HG03439 (cell line): ENCODE results near the gene WAS.
"Not testable (repeated sequence)": the region's sequence is repeated elsewhere in the genome, so short reads cannot be mapped to it uniquely, and the experiment has no call there.

Experiments used
- ATAC-seq: cut with Tn5 transposase; IDR thresholded peaks from one replicate; pipeline ENCODE4 v1.9.1; 2021; ENCODE audit warnings: mild to moderate bottlenecking, moderate library complexity; ENCODE audit not compliant: unreplicated experiment

Gene WAS

GRCh38 chrX:48684134-48684533 is 535 bp downstream of the WAS start:
- no peak for ATAC-seq

GRCh38 chrX:48685416-48685815 is 1.8 kb downstream of the WAS start:
- no peak for ATAC-seq

GRCh38 chrX:48688531-48689150 is 5.0 kb downstream of the WAS start:
- ATAC-seq = no peak

- no peak for ATAC-seq
Observed at GRCh38 chrX:48689208-48689920, 5.8 kb downstream of the WAS start.

- not testable (repeated sequence) for ATAC-seq
Observed at GRCh38 chrX:48691746-48692145, 8.1 kb downstream of the WAS start.

GRCh38 chrX:48694776-48695533 is 11.4 kb downstream of the WAS start:
- ATAC-seq = no peak

- ATAC-seq = no peak
Observed at GRCh38 chrX:48695534-48695896, 11.9 kb downstream of the WAS start.

- no peak for ATAC-seq
Observed at GRCh38 chrX:48695925-48696300, 12.3 kb downstream of the WAS start.

GRCh38 chrX:48696301-48696908 is 12.8 kb downstream of the WAS start, which contains the start of gene SUV39H1:
Gene SUV39H1, plus strand, starts transcription at chrX:48696734. Its CDS starts 51 bp downstream, at chrX:48696785.
- ATAC-seq = peak; percentile 88

GRCh38 chrX:48696909-48697727 is 13.5 kb downstream of the WAS start:
- peak; percentile 13 for ATAC-seq

GRCh38 chrX:48698306-48698705 is 14.7 kb downstream of the WAS start:
- no peak for ATAC-seq

- ATAC-seq = no peak
Observed at GRCh38 chrX:48700246-48700645, 16.6 kb downstream of the WAS start.

GRCh38 chrX:48700951-48701653 is 17.5 kb downstream of the WAS start:
- ATAC-seq = no peak

- ATAC-seq = no peak
Observed at GRCh38 chrX:48702032-48702431, 18.4 kb downstream of the WAS start.

GRCh38 chrX:48702716-48703115 is 19.1 kb downstream of the WAS start:
- ATAC-seq = no peak

- ATAC-seq = no peak
Observed at GRCh38 chrX:48703228-48703627, 19.6 kb downstream of the WAS start.

GRCh38 chrX:48703642-48704481 is 20.3 kb downstream of the WAS start:
- no peak for ATAC-seq

GRCh38 chrX:48705871-48706270 is 22.3 kb downstream of the WAS start:
- ATAC-seq = no peak

GRCh38 chrX:48709522-48710112 is 26.0 kb downstream of the WAS start:
- ATAC-seq = no peak
